HepG2 (cell line): ENCODE data around the gene ZNF865. TPM values are rescaled to one million over a fixed set of nuclear protein-coding genes. Genes with fewer than 3 reads are reported as not detected.
A peak's percentile ranks its signal among the peaks of the same experiment; 100 is the strongest.

ENCODE experiments used
- ATF7 ChIP-seq, 2 experiments: fragments of 450-650 bp in 1 of 2; sonication (generic) in 1 of 2; formaldehyde crosslinking in 1 of 2; IDR thresholded peaks; 2 replicates each; pipeline versions ENCODE4 v1.4.0 to v1.6.1; 2016 to 2020; ENCODE audit warnings: antibody characterized with exemption in 1 of 2, mild to moderate bottlenecking in 1 of 2, missing genetic modification reagents in 1 of 2
- FOSL1 ChIP-seq: sonication (generic); formaldehyde crosslinking; IDR thresholded peaks from 2 replicates; pipeline ENCODE4 v1.9.0; 2021; ENCODE audit warnings: missing genetic modification reagents, borderline replicate concordance
- MED13 ChIP-seq: sonication (generic); formaldehyde crosslinking; IDR thresholded peaks from 2 replicates; pipeline ENCODE4 v1.5.0; 2020; ENCODE audit warnings: missing genetic modification reagents
- NFKB2 ChIP-seq: sonication (generic); formaldehyde crosslinking; IDR thresholded peaks from 2 replicates; pipeline ENCODE4 v1.4.0; 2020; ENCODE audit warnings: missing genetic modification reagents, borderline replicate concordance
- SIX1 ChIP-seq: sonication (generic); formaldehyde crosslinking; IDR thresholded peaks from 2 replicates; pipeline ENCODE4 v1.4.0; 2020; ENCODE audit warnings: missing genetic modification reagents, borderline replicate concordance
- STAT5B ChIP-seq: sonication (generic); formaldehyde crosslinking; IDR thresholded peaks from 2 replicates; pipeline ENCODE4 v1.4.0; 2020; ENCODE audit warnings: missing genetic modification reagents
- XRCC5 ChIP-seq: fragments of 200-400 bp; formaldehyde crosslinking; optimal IDR thresholded peaks from 2 replicates; pipeline ENCODE3; 2017; ENCODE audit warnings: mild to moderate bottlenecking, low read length
- ZFP36L1 ChIP-seq: sonication (generic); formaldehyde crosslinking; IDR thresholded peaks from 2 replicates; pipeline ENCODE4 v1.8.0; 2022; ENCODE audit warnings: mild to moderate bottlenecking, missing genetic modification reagents, moderate library complexity
- ZFP91 ChIP-seq: sonication (generic); formaldehyde crosslinking; IDR thresholded peaks from 2 replicates; pipeline ENCODE4 v1.9.0; 2022; ENCODE audit warnings: missing genetic modification reagents, mild to moderate bottlenecking, borderline replicate concordance
- ZNF234 ChIP-seq: sonication (generic); formaldehyde crosslinking; conservative IDR thresholded peaks from 2 replicates; pipeline ENCODE4 v1.5.1; 2020; ENCODE audit warnings: mild to moderate bottlenecking, missing genetic modification reagents
- ZNF251 ChIP-seq: sonication (generic); formaldehyde crosslinking; IDR thresholded peaks from 2 replicates; pipeline ENCODE4 v1.9.0; 2021; ENCODE audit warnings: mild to moderate bottlenecking, missing genetic modification reagents
- ZNF367 ChIP-seq: sonication (generic); formaldehyde crosslinking; IDR thresholded peaks from 2 replicates; pipeline ENCODE4 v1.4.0; 2020; ENCODE audit warnings: missing genetic modification reagents, borderline replicate concordance
- ZNF503 ChIP-seq: sonication (generic); formaldehyde crosslinking; IDR thresholded peaks from 2 replicates; pipeline ENCODE4 v1.4.0; 2020; ENCODE audit warnings: missing genetic modification reagents
- ZNF564 ChIP-seq: sonication (generic); formaldehyde crosslinking; IDR thresholded peaks from 2 replicates; pipeline ENCODE4 v1.8.1; 2023; ENCODE audit warnings: mild to moderate bottlenecking, missing genetic modification reagents
- ZNF605 ChIP-seq: sonication (generic); formaldehyde crosslinking; IDR thresholded peaks from 2 replicates; pipeline ENCODE4 v1.8.0; 2022; ENCODE audit warnings: mild to moderate bottlenecking, missing genetic modification reagents
- ZNF704 ChIP-seq: sonication (generic); formaldehyde crosslinking; IDR thresholded peaks from 2 replicates; pipeline ENCODE4 v1.8.1; 2023; ENCODE audit warnings: mild to moderate bottlenecking, inconsistent platforms, moderate library complexity, missing genetic modification reagents, borderline replicate concordance
- ZNF713 ChIP-seq: sonication (generic); formaldehyde crosslinking; IDR thresholded peaks from 2 replicates; pipeline ENCODE4 v1.4.0; 2020; ENCODE audit warnings: mild to moderate bottlenecking, missing genetic modification reagents
- ZNF740 ChIP-seq: sonication (generic); formaldehyde crosslinking; IDR thresholded peaks from 2 replicates; pipeline ENCODE4 v1.4.0; 2020; ENCODE audit warnings: missing genetic modification reagents
- ZNF746 ChIP-seq: sonication (generic); formaldehyde crosslinking; IDR thresholded peaks from 2 replicates; pipeline ENCODE4 v1.8.0; 2022; ENCODE audit warnings: mild to moderate bottlenecking, missing genetic modification reagents
- ZNF773 ChIP-seq: sonication (generic); formaldehyde crosslinking; IDR thresholded peaks from 2 replicates; pipeline ENCODE4 v1.4.0; 2020; ENCODE audit warnings: missing genetic modification reagents, borderline replicate concordance
- ZNF790 ChIP-seq: sonication (generic); formaldehyde crosslinking; IDR thresholded peaks from 2 replicates; pipeline ENCODE4 v1.8.0; 2022; ENCODE audit warnings: missing genetic modification reagents, mild to moderate bottlenecking, borderline replicate concordance
- ZNF800 ChIP-seq: sonication (generic); formaldehyde crosslinking; IDR thresholded peaks from 2 replicates; pipeline ENCODE4 v1.4.0; 2020; ENCODE audit warnings: missing genetic modification reagents
- ZSCAN12 ChIP-seq: sonication (generic); formaldehyde crosslinking; IDR thresholded peaks from 2 replicates; pipeline ENCODE4 v1.9.0; 2021; ENCODE audit warnings: mild to moderate bottlenecking, missing genetic modification reagents
- polyA plus RNA-seq, 8 experiments: library from polyadenylated mRNA; depleted of rRNA in 3 of 8; stranded (reverse) in 7 of 8; unstranded in 1 of 8; fragments of >200 nt; fragmentation: Illumina TruSeq in 4 of 8; extraction: Trizol in 4 of 8; gene quantifications; 2 replicates each; pipeline versions ENCODE4 v1.2.1 to v1.2.3, GENCODE V29; 2011 to 2016; ENCODE audit warnings: low read depth in 4 of 8, missing spikeins in 1 of 8, mixed read lengths in 1 of 8; ENCODE audit not compliant: insufficient read depth in 1 of 8
- total RNA-seq, 5 experiments: library from RNA; depleted of rRNA; stranded (reverse); fragments of >200 nt; fragmentation: Illumina TruSeq; extraction: Trizol; gene quantifications; 2 replicates each; pipeline ENCODE4 v1.2.3, GENCODE V29; 2016; ENCODE audit warnings: low read depth in 1 of 5

Gene ZNF865
- total and polyA plus RNA-seq, 2 of the 13 experiments (the other 11 are each of a cell fraction or from before 2014, with no cell fraction given), result 0.93 to 1.0 TPM

GRCh38 chr19:55599842-55600661 lies 5.4 kb upstream of the ZNF865 start, which contains the start of gene ZNF524 (continued):
- TF ChIP-seq ZNF704 (CRISPR knock-in tag) (no peak), ZNF605 (CRISPR knock-in tag) (no peak; the same call in 1 of the 2 replicates), ZNF740 (CRISPR knock-in tag) (no peak), ZNF800 (CRISPR knock-in tag) (no peak; the same call in 1 of the 2 replicates), ZNF773 (no peak), ZNF790 (no peak; the same call in 1 of the 2 replicates), ZFP36L1 (CRISPR knock-in tag) (no peak), ZNF367 (CRISPR knock-in tag) (no peak), SIX1 (CRISPR knock-in tag) (no peak), ZNF234 (CRISPR knock-in tag) (no peak), NFKB2 (0 out of 2 replicates have a peak, but pooled peaks have one; percentile 34), ZNF251 (no peak), XRCC5 (peak; percentile 74), ZSCAN12 (CRISPR knock-in tag) (no peak), FOSL1 (CRISPR knock-in tag) (no peak), MED13 (CRISPR knock-in tag) (no peak), ZFP91 (CRISPR knock-in tag) (no peak; the same call in 1 of the 2 replicates), ZNF564 (0 out of 2 replicates have a peak, but pooled peaks have one; percentile 27), ATF7 (IDR thresholded peaks at IDR 0.05) (no peak), ATF7 (CRISPR knock-in tag; IDR thresholded peaks at IDR 0.05) (no peak), ZNF503 (CRISPR knock-in tag) (no peak), ZNF746 (no peak), STAT5B (CRISPR knock-in tag) (no peak), ZNF713 (no peak)
